NOMO-1 (cell line): ENCODE results near the gene SPINK1.
"Not testable (repeated sequence)": the region's sequence is repeated elsewhere in the genome, so short reads cannot be mapped to it uniquely, and the experiment has no call there.

ENCODE experiments used
- DNase-seq, 2 experiments: peaks; one replicate each; lab custom pipeline; 2025; ENCODE audit not compliant: unreplicated experiment in 2 of 2; lab: John Stamatoyannopoulos, UW

The SPINK1 gene, protein sequence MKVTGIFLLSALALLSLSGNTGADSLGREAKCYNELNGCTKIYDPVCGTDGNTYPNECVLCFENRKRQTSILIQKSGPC

DNA sequence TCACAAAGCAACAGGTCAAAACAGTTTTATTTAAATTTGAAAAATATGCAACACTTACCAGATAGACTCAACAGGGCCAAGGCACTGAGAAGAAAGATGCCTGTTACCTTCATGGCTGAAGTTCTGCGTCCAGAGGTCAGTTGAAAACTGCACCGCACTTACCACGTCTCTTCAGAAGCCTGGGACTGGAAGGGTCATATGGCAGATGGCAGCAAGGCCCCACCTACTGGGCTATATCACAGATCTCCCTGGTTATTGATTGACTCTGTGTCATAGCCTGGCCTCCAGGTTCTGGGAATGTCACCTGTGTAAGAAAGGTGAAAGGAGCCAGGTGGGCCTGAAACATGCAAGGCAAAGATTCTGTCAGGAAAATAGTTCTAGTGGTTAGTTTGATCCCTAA is at the start of gene SPINK1:
TSS of gene SPINK1 (minus strand) at position 207 of the 400 bp plus-strand sequence. CDS start at position 113, 94 bp downstream.
- no peak for DNase-seq

DNA sequence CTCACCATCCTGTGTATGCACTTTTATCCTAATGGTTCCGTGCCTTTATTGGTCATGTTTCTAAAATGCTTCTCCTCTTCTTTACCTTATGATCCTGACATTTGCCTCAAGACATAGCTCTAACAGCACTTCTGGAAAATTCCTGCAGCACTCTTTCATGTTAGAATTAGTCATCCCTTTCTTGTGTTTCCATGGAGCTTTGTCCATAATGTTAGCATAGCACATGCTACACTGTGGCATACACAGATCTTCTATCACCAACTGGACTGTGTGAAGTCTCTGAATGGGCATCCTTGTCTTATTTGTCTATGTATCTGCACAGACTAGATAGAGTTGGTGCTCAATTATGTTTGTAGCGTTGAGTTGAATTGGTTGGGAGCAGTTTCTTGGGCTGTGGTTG is 49.0 kb upstream of the SPINK1 start:
- no peak for DNase-seq

DNA sequence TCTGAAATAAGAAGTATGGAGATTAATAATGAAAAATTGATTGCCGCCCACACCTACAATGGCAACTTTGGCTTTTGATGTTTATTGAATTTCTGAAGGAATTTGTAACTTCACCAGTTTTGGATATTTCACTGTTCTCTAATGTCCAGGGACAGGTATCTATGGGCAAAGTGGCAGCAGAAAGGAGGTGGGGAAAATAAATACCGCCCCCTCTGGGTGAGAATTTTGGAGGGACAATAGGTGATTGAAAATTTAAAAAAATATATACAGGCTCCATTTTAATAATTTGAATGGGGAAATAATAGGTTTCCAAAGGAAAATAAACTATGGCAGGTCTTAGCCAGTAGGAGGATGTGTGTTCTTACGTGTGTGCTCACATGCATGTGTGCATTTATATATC is 48.3 kb upstream of the SPINK1 start:
- DNase-seq = no peak

DNA sequence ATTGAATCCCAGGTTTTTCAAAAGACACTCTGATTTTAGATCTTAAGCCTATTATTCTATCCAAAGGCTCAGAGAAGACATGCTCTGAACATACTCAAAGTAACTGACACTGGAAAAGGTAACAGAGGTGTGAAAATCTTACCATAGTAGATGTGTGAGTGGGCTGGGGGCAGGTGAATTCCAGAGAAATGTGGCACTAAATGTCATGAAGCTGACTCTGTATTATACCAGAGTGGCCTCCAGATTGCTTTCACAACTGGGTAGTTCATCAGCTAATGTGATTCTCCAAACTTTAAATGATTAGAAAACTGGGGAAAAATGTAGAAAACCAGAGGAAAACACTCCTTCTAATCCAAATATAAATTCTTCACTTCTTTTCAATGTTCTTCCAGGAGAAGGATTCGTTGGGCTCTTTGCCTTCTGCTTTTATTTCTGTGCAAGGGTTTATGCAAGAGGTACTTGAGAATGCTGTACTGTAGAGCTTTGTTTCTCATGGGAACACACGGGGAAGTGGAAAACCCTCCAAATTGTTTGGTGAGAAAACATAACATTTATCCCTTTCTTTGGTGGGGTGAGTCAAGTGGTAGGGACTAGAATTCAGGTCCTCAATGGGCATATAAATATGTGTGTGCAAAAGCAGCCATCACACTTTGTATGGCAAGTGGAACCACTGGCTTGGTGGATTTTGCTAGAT is 46.7 kb upstream of the SPINK1 start, which contains the start of gene SCGB3A2:
TSS of gene SCGB3A2 (plus strand) at position 646 of the 694 bp plus-strand sequence. CDS start 93 bp downstream, outside the sequence.
- DNase-seq = no peak

DNA sequence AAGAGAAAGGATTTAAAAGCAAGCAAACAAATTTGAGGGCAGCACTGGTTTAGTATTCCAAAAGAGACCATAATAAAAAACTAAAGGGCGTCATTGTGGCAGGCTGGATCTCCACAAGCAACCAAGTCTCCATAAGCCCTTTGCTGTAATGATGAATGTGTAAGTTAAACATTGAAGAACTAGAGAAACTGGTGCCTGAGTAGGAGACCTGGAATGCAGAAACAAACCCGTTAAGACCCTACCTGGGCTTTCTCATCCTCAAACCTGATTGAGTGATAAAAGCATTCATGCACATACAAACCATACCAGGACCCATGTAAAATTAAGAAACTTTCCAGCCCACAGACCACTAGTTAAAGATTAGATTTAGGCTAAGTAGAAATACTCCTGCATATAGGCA is 45.2 kb upstream of the SPINK1 start:
- DNase-seq = no peak

DNA sequence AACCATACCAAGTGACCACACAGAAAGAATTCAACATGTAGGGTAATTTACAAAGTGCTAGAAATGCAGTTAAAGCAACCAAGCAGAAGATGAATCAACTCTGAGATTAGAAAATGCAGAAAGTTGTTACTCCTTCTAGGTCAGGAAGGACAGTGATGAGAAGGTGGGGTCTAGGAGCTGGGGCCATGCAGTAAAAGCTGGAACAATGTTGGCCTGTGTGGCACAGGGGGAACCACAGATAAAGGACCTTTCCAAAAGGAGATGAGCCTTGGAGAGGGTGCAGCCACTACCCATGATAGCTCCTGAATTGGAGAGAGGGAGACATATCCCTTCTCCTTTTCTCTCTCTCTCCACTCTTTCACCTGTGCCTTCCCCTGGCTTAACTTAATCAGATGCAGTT is 44.7 kb upstream of the SPINK1 start:
- no peak for DNase-seq

DNA sequence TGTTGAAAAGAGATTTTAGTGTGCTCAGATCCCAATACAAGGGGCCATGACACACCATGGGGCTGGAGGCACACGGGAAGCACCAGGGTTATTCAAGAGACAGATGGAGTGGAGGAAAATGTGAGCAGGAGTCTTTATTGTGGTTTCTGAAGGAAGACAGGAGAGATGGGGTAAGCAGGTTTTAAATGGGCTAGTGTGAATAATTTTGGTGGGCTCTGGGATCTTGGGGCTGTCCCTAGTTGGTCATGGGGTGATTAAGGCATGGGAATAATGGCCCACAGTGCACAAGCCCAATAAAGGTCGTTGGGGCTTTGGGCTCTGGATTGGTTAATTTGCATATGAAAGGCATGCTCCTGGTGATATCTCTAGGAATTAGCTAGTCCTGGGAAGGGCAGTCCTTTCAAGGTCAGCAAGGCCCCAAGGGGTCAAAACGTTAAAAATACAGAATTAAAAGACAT is 43.5 kb upstream of the SPINK1 start:
- no peak for DNase-seq

DNA sequence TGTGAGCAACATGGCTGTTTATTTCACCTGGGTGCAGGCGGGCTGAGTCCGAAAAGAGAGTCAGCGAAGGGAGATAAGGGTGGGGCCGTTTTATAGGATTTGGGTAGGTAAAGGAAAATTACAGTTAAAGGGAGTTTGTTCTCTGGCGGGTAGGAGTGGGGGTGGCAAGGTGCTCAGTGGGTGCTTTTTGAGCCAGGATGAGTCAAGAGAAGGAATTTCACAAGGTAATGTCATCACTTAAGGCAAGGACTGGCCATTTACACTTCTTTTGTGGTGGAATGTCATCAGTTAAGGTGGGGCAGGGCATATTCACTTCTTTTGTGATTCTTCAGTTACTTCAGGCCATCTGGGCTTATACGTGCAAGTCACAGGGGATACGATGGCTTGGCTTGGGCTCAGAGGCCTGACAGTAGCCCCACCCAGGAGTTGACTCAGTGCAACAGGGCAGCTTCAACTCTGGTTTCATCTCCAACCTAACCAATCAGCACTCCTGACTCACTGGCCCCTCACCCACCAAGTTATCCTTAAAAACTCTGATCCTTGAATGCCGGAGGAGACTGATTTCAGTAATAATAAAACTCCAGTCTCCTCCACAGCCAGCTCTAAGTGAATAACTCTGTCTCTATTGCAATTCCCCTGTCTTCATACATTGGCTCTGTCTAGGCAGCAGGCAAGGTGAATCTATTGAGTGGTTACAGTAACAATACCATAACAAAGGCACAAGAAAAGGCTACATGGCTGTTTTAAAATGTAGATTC is 42.8 kb upstream of the SPINK1 start:
- DNase-seq = not testable (repeated sequence)

DNA sequence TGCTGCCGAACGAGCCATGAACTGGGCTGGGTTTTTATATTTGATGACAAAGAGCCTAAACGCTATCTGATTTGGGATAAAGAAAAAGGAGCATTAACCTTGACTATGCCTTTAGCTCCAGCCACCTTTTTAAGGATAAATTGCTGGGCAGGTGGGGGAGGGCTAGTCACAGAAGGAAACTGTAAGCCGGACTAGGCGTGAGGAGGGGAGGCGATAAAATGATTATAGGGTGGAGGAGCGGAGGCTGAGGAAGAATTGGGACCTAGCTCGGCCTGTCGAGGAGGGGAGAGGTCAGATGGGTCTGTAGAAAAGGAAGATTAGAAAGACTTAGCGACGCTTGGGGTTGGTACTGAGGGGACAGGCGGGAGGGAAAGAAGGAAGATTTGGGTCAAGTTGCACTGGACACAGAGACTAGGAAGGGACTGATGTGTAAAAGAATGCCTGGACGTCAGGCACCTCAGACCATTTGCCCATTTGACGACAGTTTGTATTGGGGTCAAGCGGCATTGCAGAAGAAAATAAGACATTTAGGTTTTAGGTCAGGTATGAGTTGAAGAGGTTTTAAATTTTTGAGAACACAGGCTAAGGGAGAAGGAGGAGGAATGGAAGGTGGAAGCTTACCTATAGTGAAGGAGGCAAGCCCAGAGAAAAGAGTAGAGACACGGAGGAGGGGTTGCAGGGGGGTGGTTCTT is 41.4 kb upstream of the SPINK1 start:
- DNase-seq = not testable (repeated sequence)

DNA sequence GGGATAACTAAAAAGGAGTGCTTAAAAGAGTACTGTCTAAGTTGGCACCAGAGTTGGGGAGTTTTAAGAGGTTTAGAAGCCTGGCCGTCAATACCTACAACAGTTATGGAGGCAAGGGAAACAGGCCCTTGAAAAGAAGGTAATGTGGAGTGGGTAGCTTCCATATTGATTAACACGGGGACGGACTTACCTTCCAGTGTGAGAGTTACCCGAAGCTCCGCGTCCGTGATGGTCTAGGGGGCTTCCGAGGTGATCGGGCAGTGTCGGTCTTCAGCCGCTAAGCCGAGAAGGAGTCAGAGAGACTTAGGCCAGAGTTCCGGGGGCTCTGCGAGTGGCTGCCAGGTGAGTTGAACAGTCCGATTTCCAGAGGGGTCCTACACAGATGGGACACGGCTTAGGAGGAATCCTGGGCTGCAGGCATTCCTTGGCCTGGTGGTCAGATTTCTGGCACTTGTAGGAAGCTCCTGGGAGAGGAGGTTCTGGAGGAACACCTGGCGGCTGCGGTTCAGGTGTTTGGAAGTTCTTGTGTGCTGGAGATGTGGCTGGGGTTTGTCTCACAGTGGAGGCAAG is 40.6 kb upstream of the SPINK1 start:
- not testable (repeated sequence) for DNase-seq

DNA sequence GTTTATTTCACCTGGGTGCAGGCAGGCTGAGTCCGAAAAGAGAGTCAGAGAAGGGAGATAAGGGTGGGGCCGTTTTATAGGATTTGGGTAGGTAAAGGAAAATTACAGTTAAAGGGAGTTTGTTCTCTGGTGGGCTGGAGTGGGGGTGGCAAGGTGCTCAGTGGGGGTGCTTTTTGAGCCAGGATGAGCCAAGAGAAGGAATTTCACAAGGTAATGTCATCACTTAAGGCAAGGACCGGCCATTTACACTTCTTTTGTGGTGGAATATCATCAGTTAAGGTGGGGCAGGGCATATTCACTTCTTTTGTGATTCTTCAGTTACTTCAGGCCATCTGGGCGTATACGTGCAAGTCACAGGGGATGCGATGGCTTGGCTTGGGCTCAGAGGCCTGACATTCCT is 38.4 kb upstream of the SPINK1 start:
- DNase-seq = not testable (repeated sequence)

DNA sequence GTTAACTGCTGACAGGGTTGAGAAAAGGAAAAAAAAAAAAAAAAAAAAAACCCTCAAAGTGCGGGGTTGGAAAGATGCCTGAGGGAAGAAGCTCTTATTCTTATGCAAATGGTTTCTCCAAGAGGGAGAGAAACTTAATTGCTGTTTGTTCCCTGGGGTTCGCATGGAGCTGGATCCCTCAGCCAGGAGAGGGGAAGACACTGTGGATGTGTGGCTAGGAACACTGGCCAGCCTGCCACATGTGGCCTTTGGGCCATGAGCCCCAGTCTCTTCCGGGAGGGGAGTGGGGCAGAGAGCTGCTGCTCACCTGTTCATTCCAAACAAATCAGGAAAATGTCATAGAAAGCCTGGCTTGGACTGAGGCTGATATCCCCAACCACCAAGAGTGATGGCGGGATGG is 37.6 kb upstream of the SPINK1 start:
- no peak for DNase-seq

DNA sequence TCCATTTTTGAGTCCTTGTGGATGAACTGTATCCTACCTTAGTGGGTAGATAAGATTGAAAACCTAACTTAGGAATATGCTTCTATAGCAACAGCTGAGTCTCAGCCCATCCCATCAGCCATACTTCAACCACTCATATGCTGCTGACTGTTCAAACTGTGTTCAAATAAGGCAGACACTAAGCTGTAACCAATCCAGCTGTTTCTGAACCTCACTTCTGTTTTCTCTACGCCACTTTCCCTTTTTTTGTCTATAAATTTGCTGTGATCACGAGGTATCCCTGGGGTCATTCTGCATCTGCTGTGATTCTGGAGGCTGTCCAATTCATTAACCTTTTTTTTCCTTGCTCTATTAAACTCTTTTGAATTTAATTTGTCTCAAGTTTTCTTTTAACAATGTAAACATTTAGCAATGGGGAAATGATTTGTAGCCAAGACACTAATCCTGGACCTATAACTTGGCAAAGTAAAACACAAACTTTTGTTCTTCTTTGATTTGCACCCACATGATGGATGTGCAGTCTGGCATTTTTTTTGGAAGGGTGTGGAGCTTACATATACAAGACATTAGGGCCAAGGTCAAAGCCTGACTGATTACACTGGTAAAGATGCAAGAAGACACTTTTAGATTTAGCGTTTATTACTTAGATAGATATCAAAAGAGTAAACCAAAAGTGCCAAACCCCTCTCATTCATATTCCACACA is 32.1 kb upstream of the SPINK1 start:
- DNase-seq = no peak

DNA sequence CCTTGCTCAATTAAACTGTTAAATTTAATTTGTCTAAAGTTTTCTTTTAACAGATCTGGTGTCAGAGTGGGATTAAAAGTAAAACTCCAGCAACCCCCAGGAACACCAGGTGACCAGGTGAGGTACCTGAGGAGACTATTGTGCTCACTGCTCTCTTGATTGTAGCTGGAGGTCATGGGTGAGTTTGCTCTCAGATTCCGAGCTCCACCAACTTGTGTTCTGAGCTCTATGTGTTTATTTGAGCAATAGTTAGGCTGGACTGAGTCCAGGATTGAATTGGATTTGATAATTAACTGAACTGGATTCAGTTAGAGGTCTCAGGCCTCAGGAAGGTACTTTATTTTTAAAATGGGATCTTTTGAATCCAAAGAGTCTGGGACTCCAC is 29.2 kb upstream of the SPINK1 start:
- DNase-seq = no peak

DNA sequence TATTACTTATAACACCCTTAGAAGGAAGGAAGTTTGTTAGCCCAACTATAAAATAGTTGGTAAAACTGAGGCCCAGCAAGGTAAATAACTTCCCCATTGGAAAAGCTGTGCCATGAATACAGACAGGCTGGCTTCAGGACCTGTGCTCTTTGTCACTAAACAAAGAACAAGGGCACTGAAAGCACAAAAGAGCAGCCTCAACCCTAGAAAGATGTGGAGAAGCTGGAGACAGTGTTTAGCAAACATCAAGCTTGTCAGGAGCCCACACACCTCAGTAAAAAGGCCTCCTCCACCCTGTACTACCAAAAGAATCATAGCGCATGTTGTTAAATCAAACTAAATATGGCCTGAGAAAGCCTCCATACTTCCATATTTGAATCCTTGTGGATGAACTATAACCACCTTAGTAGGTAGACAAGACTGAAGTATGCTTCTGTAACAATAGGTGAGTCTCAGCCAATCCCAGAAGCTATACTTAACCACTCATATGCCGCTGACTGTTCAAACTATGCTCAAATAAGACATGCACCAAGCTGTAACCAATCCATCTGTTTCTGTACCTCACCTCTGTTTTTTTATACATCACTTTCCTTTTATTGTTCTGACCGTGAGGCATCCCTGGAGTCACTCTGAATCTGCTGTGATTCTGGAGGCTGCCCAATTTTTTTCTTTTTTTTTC is 28.6 kb upstream of the SPINK1 start:
- no peak for DNase-seq

DNA sequence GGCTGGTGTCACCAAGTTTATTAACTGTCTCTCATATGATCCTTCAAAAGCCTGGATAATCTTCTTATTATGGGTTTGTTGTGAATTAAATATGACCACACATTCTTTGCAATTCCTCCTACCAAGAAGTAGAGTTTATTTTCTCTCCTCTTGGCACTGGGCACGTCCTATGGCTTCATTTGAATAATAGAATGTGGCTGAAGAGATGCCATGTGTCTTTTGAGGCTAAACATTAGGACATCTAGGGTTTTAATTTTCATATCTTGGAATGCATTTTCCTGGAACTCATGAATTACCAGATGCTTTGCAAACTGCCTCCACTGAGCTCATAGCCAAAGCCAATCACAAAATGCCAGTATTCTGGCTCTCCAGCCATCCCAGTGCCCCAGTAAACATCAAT is 27.1 kb upstream of the SPINK1 start:
- no peak for DNase-seq

DNA sequence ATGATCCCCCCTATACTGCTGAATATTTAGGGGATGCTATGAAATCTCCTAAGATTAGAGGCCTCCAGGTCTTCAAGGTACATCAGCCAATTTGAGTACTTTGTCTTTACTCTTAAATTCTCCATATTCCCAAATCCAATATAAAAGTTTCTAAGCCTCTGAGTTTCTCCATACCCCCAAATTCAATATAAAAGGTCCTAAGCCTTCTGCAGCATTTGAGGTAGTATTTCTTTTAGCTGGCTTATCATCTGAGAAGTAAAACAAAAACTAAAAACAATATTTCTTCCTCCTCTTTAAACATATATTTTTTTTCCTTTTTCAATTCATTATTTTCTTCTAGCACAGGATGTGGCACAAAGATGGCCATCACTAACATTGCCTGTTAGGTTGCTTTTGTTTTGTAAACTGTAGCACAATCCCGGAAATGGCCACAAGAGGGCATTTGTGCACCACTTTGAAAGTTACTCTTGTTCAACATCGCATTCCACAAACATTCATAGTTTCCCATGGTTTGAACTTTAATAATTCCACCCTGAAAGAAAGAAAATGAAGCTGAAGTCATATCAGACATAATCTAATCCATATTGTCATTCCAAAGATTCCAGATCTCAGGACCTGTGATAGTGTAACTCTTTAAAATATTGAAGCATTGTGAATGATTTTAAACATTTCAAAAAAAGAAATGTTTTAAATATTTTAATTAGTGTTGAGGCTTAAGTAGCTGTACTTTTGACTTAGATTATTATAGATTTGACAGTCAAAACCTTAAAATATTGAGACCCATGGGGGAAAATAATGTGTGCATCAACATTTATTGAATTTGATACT is 26.0 kb upstream of the SPINK1 start:
- DNase-seq = no peak

DNA sequence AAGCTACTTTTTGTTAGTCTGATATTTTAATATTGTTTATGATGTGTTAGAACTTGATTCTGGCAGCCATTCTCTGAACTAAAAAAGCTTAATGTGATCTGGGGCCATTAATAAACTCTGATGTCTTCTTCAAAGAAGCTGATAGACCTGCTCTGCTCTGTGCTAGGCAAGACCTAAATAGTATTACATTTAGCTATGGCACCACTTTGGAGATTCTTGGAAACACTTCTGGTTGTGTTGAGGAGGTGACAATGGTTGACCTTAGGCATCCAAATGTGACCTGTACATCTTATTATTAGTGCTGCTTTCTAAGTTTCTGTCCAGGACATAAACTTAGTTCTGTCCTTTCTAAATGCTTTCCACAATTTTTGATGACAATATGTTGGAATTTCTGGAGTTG is 25.3 kb upstream of the SPINK1 start:
- no peak for DNase-seq

DNA sequence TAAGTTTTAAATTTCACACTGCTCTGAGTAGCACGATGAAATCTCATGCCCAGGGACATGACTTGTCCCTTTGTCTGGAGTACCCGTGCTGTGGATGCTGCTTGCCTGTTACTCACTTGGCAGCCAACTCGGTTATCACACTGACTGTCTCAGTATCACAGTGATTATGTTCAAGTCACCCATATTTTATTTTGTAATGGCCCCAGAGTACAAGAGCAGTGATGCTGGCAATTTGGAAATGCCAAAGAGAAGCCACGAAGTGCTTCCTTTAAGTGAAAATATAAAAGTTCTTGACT is 24.3 kb upstream of the SPINK1 start:
- DNase-seq = no peak
